MCF 10A (cell line): Measurements from ENCODE around the gene ZNF519. TPM values are rescaled to one million over a fixed set of nuclear protein-coding genes. Genes with fewer than 3 reads are reported as not detected.
"Not testable (repeated sequence)": the region's sequence is repeated elsewhere in the genome, so short reads cannot be mapped to it uniquely, and the experiment has no call there.

ENCODE experiments used
- Bru-seq: library from RNA; stranded (reverse); fragments of 400-500 nt; gene quantifications from one replicate; lab custom pipeline; 2021; lab: Mats Ljungman, UMichigan
- BruChase-seq, 2 experiments: library from RNA; stranded (reverse); fragments of 400-500 nt; gene quantifications; one replicate each; lab custom pipeline; 2021; lab: Mats Ljungman, UMichigan
- BruUV-seq: library from RNA; stranded (reverse); fragments of 400-500 nt; replicated peaks from 2 replicates; lab custom pipeline; 2021; lab: Mats Ljungman, UMichigan
- CTCF ChIA-PET: fragments of 300-600 bp; sonication (Branson Sonifier 250); formaldehyde crosslinking; extraction: SDS; loops from one replicate; lab custom pipeline; 2021; ENCODE audit warnings: antibody characterized with exemption, inconsistent platforms; lab: Yijun Ruan, JAX
- POLR2A ChIA-PET: fragments of 300-600, 350-650 bp; sonication (Branson Sonifier 250); formaldehyde crosslinking; extraction: SDS; loops from one replicate; lab custom pipeline; 2020; ENCODE audit warnings: antibody characterized with exemption, inconsistent platforms; lab: Yijun Ruan, JAX
- DNase-seq: peaks from one replicate; pipeline ENCODE4 v3.0.0-alpha.2; 2018; ENCODE audit not compliant: unreplicated experiment
- H3K27ac Mint-ChIP-seq: one replicate; pipeline ENCODE4 v1.8.0; 2022; ENCODE audit warnings: mild to moderate bottlenecking, low read depth, mixed read lengths; ENCODE audit not compliant: unreplicated experiment
- H3K27me3 Mint-ChIP-seq: one replicate; pipeline ENCODE4 v1.8.0; 2022; ENCODE audit warnings: mixed read lengths; ENCODE audit not compliant: insufficient read depth, unreplicated experiment
- H3K36me3 Mint-ChIP-seq: one replicate; pipeline ENCODE4 v1.8.0; 2022; ENCODE audit warnings: mild to moderate bottlenecking, moderate library complexity, mixed read lengths; ENCODE audit not compliant: insufficient read depth, unreplicated experiment
- H3K4me1 Mint-ChIP-seq: one replicate; pipeline ENCODE4 v1.8.0; 2022; ENCODE audit warnings: mixed read lengths; ENCODE audit not compliant: insufficient read depth, unreplicated experiment
- H3K4me3 Mint-ChIP-seq: one replicate; pipeline ENCODE4 v1.8.0; 2022; ENCODE audit warnings: mild to moderate bottlenecking, moderate library complexity, mixed read lengths; ENCODE audit not compliant: unreplicated experiment
- H3K9me3 Mint-ChIP-seq: one replicate; pipeline ENCODE4 v1.8.0; 2022; ENCODE audit warnings: mixed read lengths; ENCODE audit not compliant: unreplicated experiment
- CTCF ChIP-seq: fragments of 200-600 bp; IDR thresholded peaks from one replicate; pipeline ENCODE4 v1.8.0; 2022; ENCODE audit warnings: antibody characterized with exemption, mild to moderate bottlenecking; ENCODE audit not compliant: unreplicated experiment
- intact Hi-C: fragments of 100-400 bp; cut with micrococcal nuclease; formaldehyde crosslinking; loops from 2 replicates; pipeline ENCODE4 v1.14.1; 2022
- long read RNA-seq: library from polyadenylated mRNA; stranded (forward); transcript quantifications from one replicate; pipeline ENCODE4 v2.0.0, GENCODE V29; 2022
- total RNA-seq: library from RNA; stranded (reverse); gene quantifications from 2 replicates; pipeline ENCODE4 v1.2.3, GENCODE V29; 2022

Gene ZNF519
- total RNA-seq = 5.3 and 6.0 TPM in 2 replicates
- Bru-seq, nascent RNA = percentile 62 among the genes with signal in this experiment
- percentile 60 among the genes with signal in this experiment for BruChase-seq, experiment 1, labeled RNA remaining after a 6-hour chase
- percentile 74 among the genes with signal in this experiment for BruChase-seq, experiment 2, labeled RNA remaining after a 2-hour chase
- long read RNA-seq, partial matches to known transcripts = 1 of 5 reads
- long read RNA-seq, other reads (novel, unspliced or antisense) = 0 of 5 reads

- intact Hi-C loops, BruUV-seq, H3K27me3 Mint-ChIP-seq, H3K9me3 Mint-ChIP-seq, CTCF ChIA-PET: not testable (repeated sequence)
- H3K27ac Mint-ChIP-seq = peak within 1 kb of the TSS; percentile 78
- POLR2A ChIA-PET = interaction anchor here (0.7 kb wide), 1 partner anchor 110 kb away, joined by 4 read pairs; no protein-coding TSS in a partner anchor
- peaks cover 22% of the 10 kb centered on the region for H3K4me1 Mint-ChIP-seq
- peaks cover 13% of the 10 kb centered on the region for H3K36me3 Mint-ChIP-seq
- peak within 1 kb of the TSS; percentile 82 for H3K4me3 Mint-ChIP-seq
- peak; percentile 96 for DNase-seq
Measured at GRCh38 chr18:14132271-14132700, at the start of gene ZNF519. ZNF519 (minus strand) TSS chr18:14132435; CDS start chr18:14132277, 158 bp downstream.

DNA sequence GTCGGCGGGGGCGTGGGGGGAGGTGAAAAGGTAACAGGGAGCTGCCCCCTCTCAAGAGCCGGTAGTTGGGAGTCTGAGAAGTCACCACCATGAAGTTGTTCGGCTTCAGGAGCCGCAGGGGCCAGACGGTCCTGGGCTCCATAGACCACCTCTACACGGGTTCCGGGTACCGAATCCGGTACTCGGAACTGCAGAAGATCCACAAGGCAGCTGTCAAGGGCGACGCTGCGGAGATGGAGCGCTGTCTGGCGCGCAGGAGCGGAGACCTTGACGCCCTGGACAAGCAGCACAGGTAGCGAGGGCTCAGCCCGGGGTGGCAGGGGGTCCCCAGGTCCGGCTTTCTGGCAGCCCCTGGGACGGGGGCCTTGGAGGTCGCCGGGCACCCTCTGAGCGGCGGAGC is 47.1 kb upstream of the ZNF519 start:
- H3K36me3 Mint-ChIP-seq = no peaks in the 10 kb centered on the region
- DNase-seq = no peak
- POLR2A ChIA-PET = no interaction called here
- no peaks in the 10 kb centered on the region for H3K9me3 Mint-ChIP-seq
- TF ChIP-seq CTCF = no peak
- intact Hi-C loops = no loop called here
- CTCF ChIA-PET = interaction anchor here (0.6 to 1.4 kb wide), 3 partner anchors 32 to 485 kb away, joined by 3 to 4 read pairs (median 3); no protein-coding TSS in a partner anchor
- no TSS peak for BruUV-seq
- peak overlapping the region; percentile 75 for H3K4me3 Mint-ChIP-seq
- H3K27me3 Mint-ChIP-seq = no peaks in the 10 kb centered on the region
- H3K4me1 Mint-ChIP-seq = no peaks in the 10 kb centered on the region
- H3K27ac Mint-ChIP-seq = no peak overlapping the region

DNA sequence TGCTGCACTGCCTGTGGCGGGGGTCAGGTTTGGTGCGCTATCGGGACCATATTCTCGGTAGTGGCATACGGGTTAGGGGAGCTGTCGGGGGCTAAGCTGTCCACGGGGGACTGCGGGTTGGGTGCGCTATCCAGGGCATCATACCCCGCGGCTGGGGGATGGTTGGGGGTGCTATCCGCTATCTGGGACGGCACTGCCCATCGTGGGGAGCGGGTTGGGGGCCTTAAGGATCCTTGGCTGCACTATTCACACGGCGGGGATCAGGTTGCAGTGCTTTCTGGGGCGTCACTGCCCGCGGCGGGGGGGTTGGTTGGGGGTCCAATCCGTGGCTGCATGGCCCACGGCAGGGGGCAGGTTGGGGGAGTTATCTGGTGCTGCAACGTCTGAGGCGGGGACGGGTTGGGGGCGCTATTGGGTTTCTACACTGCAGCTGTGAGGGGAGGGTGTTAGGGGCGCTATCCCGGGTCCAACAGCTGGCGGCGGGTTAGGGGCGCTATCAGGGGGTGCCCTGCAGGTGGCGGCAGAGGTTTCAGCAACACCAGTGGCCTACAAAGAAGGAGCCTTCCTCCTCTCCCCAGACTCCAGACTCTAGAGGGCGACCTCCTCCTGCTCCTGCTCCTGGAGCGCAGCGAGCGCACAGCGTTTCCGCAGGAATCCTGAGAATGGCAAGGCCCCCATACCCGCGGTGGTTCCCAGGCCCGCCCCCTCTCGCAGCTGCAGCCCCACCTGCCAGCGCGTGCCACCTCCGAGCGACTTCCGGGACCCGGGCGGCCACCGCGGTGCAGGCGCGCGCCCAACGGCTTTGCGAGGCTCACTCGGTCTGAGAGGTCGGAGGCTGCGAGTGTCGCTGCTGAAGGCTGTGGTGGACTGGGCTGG is 46.3 kb upstream of the ZNF519 start:
- CTCF ChIA-PET = interaction anchor here (0.6 to 1.4 kb wide), 4 partner anchors 33 to 486 kb away, joined by 3 to 4 read pairs (median 4); no protein-coding TSS in a partner anchor
- peak; percentile 56 for TF ChIP-seq CTCF
- intact Hi-C loops, H3K27me3 Mint-ChIP-seq, H3K4me1 Mint-ChIP-seq, H3K27ac Mint-ChIP-seq, BruUV-seq, POLR2A ChIA-PET, H3K36me3 Mint-ChIP-seq, H3K9me3 Mint-ChIP-seq: not testable (repeated sequence)
- peak overlapping the region; percentile 75 for H3K4me3 Mint-ChIP-seq
- peak; percentile 50 for DNase-seq

DNA sequence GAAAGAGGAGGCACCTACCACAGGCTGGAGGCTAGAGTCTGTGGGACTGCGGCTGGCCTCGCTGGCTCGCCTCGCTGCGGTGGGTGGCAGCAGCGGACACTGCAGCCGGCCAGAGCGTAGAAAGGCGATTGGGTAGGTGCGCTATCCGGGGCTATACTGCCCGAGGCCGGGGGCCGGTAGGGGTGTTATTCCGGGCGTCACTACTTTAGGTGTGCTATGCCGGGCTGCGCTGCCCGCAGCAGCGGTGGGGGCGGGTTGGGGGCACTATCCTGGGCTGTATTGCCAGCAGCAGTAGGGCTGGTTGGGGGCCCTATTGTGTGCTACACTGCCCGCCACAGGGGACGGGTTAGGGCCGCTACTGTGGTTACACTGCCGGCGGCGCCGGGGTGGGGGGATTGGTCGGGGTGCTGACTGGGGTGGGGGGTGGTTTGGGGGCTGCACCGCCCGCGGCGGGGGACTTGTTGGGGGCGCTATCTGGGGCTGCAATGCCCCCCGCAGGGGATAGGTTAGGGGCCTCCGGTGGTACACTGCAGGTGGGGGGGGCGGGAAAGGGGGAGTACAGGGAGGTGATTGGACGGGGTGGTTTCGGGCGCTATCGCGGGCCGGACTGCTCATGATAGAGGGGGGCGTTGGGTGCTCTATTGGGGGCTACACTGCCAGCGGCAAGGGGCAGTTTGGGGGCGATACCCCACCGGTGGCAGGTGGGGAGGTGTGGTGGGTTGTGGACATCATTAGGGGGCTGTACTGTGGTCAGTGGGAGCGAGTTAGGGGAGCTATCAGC is 45.5 kb upstream of the ZNF519 start:
- H3K4me1 Mint-ChIP-seq, H3K4me3 Mint-ChIP-seq, H3K9me3 Mint-ChIP-seq, POLR2A ChIA-PET, H3K27me3 Mint-ChIP-seq, BruUV-seq, H3K27ac Mint-ChIP-seq, intact Hi-C loops, DNase-seq, H3K36me3 Mint-ChIP-seq: not testable (repeated sequence)
- CTCF ChIA-PET = interaction anchor here (0.6 kb wide), 1 partner anchor 35 kb away, joined by 4 read pairs; no protein-coding TSS in a partner anchor

DNA sequence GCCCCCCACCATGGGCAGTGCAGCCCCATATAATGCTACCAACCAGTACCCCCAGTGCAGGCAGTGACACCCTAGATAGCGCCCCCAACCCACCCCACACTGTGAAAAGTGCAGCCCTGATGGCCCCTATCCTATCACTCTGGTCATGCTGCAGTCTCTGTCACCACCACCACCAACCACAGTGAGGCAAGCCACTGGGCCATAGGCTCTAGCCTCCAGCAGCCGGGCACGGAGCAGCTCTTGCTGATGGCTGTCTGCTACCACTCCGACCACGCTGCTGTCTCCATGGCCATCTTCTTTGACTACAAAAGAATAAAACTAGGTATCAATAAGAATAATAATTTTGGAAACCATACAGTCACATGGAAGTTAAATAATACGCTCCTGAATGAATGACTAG is 43.2 kb upstream of the ZNF519 start:
- H3K9me3 Mint-ChIP-seq, CTCF ChIA-PET, DNase-seq, H3K4me3 Mint-ChIP-seq, H3K27me3 Mint-ChIP-seq, BruUV-seq, intact Hi-C loops, H3K27ac Mint-ChIP-seq, H3K36me3 Mint-ChIP-seq, H3K4me1 Mint-ChIP-seq, POLR2A ChIA-PET: not testable (repeated sequence)
